ENCODE data around the gene MAP3K21.
A peak's percentile ranks its signal among the peaks of the same experiment; 100 is the strongest.

MAP3K21 gene

DNA sequence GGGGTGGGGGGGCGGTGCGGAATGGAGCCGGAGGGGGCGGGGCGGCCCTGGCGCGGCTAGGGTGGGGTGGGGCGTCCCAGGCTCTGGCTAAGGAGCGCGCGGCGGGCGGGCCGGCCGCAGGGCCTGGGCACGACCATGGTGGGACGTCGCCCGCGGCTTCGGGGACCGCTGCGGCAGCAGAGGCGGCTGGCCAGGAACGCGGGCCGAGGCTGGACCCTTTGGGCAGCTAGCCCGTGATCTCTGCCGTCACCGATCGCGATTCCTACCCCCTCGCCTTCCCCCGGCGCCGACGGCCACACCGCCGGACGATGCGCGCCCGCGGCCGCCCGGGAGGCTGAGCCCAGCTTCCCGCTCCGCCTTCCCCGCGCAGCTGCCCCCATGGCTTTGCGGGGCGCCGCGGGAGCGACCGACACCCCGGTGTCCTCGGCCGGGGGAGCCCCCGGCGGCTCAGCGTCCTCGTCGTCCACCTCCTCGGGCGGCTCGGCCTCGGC, at the start of gene MAP3K21:
MAP3K21 (plus strand) TSS at position 74 of the 491 bp plus-strand sequence; CDS start at position 379, 305 bp downstream.
- DNase-seq: peak; percentile 24

DNA sequence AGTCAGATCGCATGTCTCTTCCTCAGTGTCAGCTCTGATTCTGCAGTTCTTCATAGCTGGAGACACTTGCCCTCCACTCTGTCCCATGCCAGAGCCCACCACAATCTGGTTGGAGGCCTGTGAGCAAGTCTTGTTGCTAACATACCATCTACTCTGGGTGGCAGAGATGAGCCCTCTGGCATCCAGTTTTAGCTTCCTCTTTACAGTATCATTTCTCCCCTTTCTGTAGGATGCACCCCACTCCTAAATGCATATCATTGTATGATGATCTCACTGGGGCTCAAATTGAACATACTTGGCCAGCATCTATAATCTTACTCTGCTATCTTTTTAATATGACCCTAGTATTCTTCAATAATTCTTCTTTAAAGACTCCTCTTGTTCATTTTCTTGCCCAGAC, 48.9 kb upstream of the MAP3K21 start:
- no peak for DNase-seq

DNA sequence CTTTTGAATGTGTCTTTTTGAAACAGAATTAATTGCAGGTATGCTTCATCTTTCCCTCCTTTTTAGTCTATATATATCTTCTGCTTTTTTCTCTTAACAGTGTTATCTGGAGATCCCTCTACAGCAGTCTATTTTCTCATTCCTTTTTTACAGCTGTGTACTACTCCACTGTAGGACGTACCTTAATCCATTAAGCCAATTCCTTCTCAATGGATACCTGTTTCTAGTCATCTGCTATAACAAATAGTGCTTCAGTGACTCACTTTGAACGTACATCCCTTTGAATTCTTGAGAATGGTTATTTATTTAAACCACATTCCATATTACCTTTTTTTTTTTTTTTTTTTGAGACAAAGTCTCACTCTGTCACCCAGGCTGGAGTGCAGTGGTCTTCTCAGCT, 47.6 kb upstream of the MAP3K21 start:
- no peak for DNase-seq

DNA sequence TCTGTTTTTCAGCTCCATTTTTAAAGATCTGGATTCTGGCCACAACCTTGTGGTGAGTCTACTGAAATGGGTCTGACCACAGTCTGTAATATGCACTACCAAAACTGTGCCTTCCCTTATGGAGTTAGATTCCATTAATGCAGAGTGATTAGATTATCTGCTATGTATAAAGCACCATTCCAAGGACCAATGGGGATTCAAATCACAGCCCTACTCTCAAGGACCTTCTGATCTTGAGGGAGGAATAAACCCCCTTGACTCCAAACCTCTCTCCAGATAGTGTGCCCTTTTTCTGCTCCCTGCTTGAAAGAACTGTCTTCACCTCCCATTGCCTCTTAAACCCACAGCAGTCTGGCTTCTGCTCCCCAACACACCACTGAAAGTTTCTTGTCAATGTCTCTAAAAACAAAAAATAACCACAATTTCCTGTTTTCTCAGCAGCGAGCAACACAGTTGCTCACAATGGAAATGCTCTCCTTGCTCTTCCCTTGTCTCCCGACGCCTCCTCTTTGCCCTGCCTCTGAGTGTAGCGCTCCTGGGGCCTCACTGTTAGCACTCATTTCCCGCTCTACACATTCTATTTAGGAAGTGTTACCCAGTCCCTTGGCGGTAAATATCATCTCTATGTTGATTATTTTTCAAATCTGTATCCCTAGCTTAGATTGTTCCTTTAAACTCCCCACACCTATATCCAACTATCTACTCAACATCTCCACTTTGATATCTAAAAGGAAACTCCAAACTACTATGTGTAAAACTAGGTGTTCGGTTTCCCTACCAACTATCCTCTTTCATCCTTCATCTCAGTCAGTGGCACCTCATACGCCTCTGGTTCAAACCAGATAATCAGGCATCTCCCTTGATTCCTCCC, 45.6 kb upstream of the MAP3K21 start:
- no peak for DNase-seq

DNA sequence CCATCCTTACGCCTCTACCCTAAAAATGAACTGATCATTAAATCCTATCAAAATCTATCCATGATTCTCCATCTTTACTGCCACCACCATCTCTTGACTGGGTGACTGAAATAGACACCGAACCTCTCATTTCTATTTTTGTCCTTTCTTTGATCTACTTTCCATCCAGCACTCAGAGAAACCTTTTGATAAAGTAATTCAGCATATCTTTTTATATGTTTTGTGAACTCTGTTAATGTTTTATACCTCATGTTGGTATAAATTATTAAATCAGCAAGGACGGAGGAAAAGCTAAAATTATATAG, 45.0 kb upstream of the MAP3K21 start:
- DNase-seq: no peak

DNA sequence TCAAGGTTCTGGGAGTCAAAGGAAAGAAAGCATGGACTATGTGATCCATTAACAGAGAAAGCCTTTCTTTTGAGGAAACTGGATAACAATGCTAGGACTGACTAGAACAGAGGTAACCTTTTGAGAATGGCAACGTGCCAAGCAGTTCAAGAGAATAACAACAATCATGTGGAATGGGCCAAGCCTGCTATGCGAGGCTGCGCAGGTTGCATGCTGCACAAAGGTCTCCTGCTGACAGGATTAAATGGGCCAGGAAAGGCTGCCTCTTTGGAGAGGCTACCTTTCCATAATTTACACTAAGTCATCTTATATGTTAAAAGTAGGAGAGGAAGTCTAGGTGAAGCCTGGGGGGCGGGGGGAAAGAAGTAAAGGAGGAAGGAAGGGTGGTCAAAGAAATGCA, 37.8 kb upstream of the MAP3K21 start:
- no peak for DNase-seq

DNA sequence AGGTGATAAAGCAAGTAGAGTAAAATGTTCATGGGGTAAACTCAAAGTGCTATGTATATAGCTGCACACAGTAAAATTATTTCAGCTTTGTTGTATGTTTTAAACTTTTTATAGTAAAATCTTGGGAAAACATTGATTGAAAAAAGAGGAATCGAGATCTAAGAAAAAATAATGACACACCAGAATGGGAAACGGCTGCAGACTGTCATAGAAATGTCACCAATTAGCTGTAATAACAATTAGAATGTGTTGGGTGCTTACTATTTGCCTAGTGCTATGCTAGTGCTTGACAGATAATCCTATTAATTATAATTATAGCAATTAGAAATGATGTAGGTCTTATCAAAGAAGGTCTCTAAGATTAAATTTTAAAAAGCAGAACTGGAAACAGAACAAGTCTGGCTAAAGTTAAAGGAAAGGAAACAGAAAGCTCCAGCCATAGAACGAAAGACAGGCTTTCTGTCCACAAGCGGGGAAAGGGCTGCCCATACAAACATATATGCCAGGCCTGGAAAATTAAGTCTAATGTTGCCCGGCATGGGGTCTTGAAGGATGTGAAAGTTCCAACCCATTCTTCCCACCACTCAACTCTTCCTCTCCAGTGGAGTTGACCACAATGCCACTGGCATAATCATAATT, 37.0 kb upstream of the MAP3K21 start:
- DNase-seq: no peak

DNA sequence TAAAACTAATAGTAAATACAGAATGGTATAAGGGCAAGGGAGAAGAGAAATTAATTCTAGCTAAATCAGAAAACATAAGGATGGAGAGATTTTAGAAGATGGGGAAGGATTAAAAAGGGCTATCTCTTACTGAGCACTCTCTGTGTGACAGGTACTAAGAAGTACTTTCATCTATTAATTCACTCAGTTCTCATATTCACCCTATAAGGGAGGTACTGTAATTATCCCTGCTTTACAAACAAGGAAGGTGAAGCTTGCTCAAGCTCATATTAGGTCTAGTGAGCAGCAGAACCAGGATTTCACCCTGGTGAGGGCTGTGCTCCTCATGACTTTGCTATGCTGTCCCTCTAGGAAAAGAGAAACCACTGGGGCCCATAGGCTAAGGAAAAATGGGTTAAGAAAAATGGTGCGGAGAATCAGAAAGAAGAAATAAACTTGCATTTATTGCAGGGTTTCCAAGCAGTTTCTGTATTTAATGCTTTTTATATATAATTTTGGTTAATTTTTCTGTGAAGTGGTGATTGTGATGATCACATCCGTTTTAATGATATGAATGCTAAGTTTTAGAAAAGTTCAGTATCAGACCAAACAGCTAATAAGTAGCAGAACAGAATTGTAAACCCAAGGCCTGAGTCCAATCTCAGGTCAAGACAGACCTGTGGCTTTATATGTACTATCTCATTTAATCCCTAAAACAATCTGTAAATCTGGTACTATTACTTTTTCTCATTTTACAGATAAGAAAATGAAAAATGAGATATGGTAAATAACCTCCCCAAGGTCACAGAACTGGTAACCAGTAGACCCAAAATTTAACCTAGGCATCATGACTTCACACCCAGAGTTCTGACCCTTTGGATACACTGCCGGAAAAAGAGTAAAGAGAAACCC, 33.7 kb upstream of the MAP3K21 start:
- DNase-seq: no peak

DNA sequence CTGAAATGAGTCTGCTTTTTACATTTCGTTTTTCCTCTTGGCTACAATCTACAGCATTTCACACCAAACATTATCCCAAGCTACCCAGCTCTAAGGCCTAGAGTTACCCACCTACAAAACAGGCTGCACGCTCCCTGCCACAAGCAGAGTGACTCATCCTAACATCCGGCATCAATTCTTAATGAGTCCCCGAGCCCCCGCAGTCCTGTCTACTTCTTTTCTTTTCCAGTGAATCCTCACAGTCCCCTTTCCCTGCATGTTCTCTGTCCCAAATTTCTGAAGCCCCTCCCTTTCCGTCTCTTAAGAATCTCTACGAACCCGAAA, 32.6 kb upstream of the MAP3K21 start:
- peak; percentile 40 for DNase-seq

DNA sequence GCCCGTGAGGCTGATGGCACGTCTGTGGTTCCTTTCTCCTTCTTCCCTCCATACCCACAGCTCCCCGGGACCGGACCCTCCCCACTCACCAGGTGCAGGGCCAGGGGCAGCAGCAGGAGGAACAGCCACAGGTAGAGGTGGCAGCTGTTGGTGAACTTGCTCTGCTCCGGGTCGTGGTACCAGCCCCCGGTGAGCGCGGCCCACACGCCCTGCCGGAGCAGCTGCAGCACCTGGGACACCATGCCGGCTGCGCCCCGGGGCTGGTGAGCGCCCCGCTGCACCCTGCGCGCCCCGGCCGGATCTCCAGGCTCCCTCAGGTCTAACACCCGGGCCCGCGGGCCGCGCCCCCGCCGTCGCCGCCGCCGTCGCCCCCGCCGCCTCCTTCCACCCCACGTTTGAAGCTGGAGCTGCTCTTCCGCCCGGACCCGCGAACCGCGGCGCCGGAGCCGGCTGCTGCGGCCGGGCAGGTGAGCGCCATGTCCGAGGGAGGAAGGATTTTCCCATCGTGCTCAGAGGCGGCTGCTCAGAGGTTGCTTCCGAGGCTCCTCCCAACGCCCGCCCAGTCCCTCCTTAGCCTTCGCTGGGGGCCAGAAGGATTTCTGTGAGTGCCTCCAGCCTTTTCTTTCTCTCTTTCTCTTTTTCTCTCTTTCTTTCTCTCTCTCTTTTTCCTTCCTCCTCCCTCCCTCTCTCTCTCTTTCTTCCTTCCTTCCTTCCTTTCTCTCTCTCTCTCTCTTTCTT, 32.1 kb upstream of the MAP3K21 start, which contains the start of gene PCNX2:
PCNX2 (minus strand) TSS at position 489 of the 738 bp plus-strand sequence; CDS start at position 242, 247 bp downstream.
- peak; percentile 74 for DNase-seq

DNA sequence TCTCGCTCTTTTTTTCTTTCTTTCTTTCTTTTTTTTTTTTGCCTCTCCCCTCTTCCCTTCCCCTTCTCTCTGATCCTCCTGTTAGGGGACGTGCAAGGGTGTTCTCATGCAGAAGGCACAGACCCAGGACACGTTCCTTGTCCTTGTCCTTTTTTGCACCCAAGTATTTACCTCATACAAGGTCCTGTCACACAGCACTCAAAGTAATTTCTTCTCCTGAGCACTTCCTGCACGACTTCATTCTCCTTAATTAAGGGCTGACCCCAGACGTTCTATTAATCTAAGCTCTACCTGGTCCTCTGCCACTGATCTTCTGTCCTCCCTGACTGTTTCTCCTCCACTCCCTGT, 31.6 kb upstream of the MAP3K21 start:
- DNase-seq: no peak

DNA sequence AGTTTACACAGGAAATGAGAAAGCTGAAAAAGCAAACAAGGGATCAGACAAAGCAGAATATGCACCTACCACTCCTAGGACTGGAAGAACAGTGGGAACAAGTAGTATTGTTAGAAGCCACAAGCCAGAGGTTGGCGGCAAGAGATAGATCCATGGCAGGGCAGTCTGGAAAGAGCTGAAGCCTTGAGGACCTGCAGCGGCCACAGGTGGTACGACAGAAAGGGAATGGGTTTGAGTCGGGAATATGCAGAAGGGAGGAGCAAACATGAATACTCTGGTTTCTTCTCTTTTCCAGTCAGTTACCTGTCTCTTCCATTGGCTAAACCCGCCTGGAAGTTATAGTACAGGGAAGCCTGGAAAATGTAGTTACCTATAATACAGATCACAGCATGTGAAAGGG, 28.1 kb upstream of the MAP3K21 start:
- no peak for DNase-seq

DNA sequence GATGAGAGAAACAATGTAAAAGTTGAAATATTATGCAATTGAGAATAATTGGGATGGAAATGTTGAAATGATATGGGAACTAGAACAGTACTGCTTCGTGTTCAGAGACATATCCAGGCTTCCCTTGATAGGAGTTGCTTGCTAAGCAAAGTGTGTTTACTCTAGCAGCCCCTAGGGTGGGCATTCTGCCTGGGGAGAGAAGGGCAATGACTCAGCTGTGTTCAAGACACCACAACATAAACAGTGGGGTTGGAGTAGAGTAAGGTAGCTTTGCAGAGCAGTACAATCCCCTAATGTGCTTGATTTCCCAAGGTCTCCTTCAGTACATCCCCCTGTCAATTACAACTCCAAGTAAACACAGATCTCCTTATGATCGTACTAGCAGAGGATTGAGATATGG, 27.2 kb upstream of the MAP3K21 start:
- no peak for DNase-seq

DNA sequence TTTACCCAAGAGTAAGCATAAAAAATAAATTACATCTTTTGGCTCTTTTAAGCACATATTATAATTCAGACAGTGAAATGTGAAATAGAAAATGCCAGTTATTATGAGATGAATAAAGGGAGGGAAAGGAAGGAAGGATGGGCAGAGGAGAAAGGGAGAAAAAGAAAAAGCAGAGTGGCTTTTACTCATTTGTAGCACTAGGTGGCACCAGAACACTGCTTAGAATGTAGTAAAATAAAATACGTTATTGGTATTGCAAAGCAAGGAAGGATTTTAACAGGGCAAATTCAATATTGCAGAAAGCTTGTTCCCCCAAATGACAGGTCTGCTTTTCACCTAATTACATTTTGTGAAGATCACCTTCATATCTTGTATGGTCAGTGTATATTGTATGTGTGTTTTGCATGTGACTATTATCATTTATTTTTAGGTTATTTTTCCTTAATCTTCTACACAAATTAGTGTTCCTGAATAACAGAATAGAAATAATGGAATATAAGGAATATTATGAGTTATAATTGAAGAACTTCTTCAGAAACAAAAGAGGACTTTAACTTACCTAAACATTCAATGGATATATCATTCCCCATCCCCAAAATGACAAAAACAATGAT, 22.9 kb upstream of the MAP3K21 start:
- no peak for DNase-seq

DNA sequence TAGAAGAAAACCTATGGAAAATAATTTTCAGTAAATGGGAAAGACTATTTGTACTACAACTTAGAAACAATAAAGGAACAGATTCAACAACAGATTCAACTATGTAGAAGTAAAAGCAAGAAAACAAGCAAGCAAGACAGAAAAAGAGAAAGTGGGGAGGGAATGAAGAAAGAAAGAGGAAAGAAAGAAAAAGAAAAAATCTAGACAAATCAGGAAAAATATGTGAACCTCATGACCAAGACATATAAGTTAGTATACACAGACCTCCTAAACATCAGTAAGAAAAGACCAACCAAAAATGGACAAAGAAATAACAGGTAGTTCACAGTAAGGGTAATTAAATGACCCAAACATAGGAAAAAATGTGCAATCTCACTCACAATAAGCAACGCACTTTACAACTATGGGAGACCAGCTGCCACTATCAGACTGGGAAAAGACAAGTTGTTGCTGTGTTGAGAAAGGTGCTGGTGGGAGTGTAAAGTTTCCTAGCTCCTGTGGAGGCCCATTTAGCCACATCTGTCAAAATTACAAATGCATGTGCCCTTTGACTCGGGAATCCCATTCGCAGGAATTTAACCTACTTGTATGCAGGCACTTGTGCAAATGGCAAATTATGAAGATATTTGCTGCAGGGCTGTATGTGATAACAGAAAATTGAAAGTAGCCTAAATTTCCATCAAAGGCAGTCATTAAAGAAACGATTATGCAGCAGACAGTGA, 13.9 kb upstream of the MAP3K21 start:
- DNase-seq: no peak

DNA sequence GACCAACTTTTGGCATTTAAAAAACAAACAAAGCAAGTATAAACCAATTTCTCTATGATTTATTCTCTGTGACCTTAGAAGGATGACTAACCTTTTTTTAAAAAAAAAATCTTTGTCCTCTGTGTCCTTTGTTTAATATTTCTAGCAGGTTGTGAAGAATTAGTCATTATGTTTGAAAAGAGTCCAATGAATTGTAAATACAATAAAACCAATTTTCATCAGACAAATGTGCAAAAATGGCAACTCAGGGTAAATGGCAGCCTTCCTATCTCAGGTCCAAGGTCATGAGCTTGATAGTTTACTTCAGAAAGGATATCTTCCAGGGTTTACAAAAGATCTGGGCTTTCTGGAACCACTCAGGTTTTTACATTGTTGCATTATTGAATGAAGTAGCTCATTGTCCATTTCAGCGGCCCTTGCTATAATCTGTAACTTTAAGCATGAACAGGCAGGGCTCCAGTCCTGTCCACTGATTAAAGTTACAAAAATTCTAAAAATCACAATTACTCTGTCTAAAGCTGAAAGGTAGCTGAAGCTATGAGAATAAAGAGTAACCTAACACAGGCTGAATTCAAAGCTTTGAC, 11.7 kb upstream of the MAP3K21 start:
- DNase-seq: no peak

DNA sequence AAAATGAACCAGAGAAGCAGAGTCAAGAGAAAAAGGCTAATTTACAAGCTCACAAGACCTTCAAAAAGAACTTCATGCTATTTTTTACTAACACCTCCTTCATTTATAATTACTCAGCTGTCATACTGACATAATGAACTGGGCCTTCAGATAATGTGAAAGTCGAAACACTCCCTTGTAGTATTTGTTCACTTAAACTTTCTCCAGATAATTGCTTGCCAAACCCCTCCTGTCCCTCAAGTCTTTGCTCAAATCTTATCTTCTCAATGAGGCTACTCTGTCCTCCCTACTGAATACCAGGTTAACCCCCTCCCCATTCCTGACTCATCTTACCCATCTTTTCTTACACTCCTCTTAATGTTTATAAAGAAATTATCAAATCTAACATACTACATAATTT, 11.1 kb upstream of the MAP3K21 start:
- DNase-seq: no peak

DNA sequence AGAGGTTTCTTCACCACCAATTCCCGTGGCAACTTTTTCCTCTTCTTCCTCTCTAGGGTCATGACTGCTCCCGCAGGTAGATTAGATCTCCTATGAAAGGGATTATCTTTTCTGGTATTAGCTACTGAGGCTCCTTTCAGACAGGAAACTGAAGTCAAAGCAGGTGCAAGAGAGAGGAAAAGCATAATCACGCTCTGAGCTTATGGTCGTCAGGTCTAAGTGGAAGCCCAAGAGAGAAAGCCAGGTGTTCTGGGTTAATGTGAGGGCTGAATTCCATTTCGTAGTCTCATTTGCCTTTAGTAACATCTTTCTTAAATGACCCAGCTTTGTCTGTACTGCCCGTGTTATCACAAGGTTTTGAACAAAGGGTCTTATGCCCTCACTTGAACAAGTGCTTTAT, 8.3 kb upstream of the MAP3K21 start:
- no peak for DNase-seq

DNA sequence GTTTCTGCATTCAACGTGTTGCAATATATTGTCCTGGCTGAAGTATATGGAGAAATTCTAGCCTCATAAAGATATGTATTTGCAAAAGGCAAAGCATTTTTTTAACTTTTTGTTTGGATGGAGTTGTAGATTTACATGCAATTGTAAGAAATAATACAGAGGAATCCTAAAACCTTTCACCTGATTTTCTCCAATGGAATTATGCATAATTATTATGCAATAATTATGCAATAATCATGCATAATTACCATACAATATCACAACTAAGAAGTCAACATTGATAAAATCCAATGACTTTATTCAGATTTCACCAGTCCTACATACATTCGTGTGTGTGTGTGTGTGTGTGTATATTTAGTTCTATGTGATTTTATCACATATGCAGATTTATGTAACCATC, 7.5 kb upstream of the MAP3K21 start:
- DNase-seq: no peak

DNA sequence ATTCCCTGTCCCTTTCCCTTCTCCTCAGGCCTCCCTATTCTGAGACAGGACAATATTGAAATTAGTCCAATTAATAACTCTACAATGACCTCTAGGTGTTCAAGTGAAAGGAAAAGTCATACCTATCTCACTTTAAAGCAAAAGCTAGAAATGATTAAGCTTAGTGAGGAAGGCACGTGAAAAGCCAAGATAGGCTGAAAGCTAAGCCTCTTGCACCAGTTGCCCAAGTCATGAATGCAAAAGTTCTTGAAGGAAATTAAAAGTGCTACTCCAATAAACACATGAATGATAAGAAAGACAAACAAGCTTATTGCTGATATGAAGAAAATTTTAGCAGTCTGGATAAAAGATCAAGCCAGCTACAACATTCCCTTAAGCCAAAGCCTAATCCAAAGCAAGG, 3.8 kb upstream of the MAP3K21 start:
- no peak for DNase-seq

DNA sequence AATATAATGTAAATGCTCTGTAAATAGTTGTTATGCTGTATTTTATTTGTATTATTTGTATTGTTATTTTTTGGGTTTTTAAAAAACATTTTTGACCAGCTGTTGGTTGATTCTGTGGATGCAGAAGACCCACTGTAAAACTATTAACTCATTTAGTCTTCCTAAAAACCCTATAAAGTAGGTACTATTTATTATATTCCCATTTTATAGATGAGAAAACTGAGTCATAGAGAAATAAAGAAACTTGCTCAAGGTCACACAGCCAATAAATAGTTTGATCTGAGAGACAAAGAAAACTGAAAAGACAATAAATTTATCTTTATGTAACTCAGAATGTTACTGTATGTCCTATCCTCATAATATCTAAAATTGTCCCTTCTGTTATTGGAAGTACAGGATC, 1.2 kb upstream of the MAP3K21 start:
- no peak for DNase-seq
